Heart left ventricle (tissue), 13 donors: ENCODE data around the gene SLC24A4.

Source experiments
- POLR2A ChIP-seq, 2 donors: fragments of 450-650 bp; IDR thresholded peaks; one replicate each; pipeline ENCODE4 v1.6.1; 2017; ENCODE audit warnings: antibody characterized with exemption in 2 of 2, mild to moderate bottlenecking in 2 of 2, moderate library complexity in 2 of 2
- TF ChIP-seq, protein P1 (sequence below), 12 donors: fragments of 200-600 bp; sonication (generic) in 4 of 12; IDR thresholded peaks; one replicate each; pipeline versions ENCODE4 v1.5.0 to v1.8.0; 2018 to 2022; ENCODE audit warnings: antibody characterized with exemption in 12 of 12, mild to moderate bottlenecking in 5 of 12
- donor health status: ischemic (EF 13 %, LVEDD 7.1; RV severe dilation, severe dysfunction).
- donor health status: DM: no; HTN: yes; CAD: no.
- donor health status: DM: no; HTN: no; CAD: no.
- donor health status: ischemic (EF 25% LVEDD 6.9; RV normal size, moderate dysfunction).
- donor health status: ischemic (EF 25% LVEDD 5.7; RV mildly dilated, moderate dysfunction).
- donor health status: ischemic (EF 35%, LVEDD 5.7; RV mildly dilated, moderate dysfunction).
- donor health status: nonischemic (EF 11% LVEDD 7.7; RV severe dilation, severe dysfunction).
- donor health status: DM: yes; HTN: yes; CAD: no.
- donor health status: PGD.
- donor health status: ischemic (EF 29% LVEDD 5.4; RV normal size, mild dysfunction).
- donor health status: nonischemic (EF 23%, LVEDD 6.1; RV moderate dilation, normal function).

- no peak for TF ChIP-seq POLR2A (IDR thresholded peaks at IDR 0.05)
- TF ChIP-seq, protein P1, sequence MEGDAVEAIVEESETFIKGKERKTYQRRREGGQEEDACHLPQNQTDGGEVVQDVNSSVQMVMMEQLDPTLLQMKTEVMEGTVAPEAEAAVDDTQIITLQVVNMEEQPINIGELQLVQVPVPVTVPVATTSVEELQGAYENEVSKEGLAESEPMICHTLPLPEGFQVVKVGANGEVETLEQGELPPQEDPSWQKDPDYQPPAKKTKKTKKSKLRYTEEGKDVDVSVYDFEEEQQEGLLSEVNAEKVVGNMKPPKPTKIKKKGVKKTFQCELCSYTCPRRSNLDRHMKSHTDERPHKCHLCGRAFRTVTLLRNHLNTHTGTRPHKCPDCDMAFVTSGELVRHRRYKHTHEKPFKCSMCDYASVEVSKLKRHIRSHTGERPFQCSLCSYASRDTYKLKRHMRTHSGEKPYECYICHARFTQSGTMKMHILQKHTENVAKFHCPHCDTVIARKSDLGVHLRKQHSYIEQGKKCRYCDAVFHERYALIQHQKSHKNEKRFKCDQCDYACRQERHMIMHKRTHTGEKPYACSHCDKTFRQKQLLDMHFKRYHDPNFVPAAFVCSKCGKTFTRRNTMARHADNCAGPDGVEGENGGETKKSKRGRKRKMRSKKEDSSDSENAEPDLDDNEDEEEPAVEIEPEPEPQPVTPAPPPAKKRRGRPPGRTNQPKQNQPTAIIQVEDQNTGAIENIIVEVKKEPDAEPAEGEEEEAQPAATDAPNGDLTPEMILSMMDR (IDR thresholded peaks at IDR 0.05), result no peak
Measured at GRCh38 chr14:92437729-92438285, 114.8 kb downstream of the SLC24A4 start.
